K562 (cell line): ENCODE results near the gene GP1BA. TPM values are rescaled to one million over a fixed set of nuclear protein-coding genes. Genes with fewer than 3 reads are reported as not detected.

Experiments
- BRD4 ChIP-seq: fragments of 200-600 bp; sonication (generic); IDR thresholded peaks from 2 replicates; pipeline ENCODE4 v1.6.1; 2017; ENCODE audit warnings: inconsistent platforms
- E2F6 ChIP-seq, 2 experiments: IDR thresholded peaks; 2 replicates each; pipeline ENCODE4 v1.6.1; 2011; ENCODE audit warnings: borderline replicate concordance in 1 of 2, control low read depth in 1 of 2, low read depth in 1 of 2, low read length in 1 of 2, mild to moderate bottlenecking in 1 of 2, mixed read lengths in 1 of 2, moderate library complexity in 1 of 2; ENCODE audit not compliant: insufficient read depth in 1 of 2, insufficient read length in 1 of 2, poor library complexity in 1 of 2, severe bottlenecking in 1 of 2; ENCODE audit errors: extremely low read depth in 1 of 2
- ETV1 ChIP-seq: fragments of 450-650 bp; conservative IDR thresholded peaks from 2 replicates; pipeline ENCODE4 v1.6.1; 2016; ENCODE audit warnings: missing genetic modification characterization, control low read depth, low read depth, missing compliant biosample characterization
- HDAC1 ChIP-seq, 2 experiments: fragments of 450-650 bp; IDR thresholded peaks; 2 replicates each; pipeline ENCODE4 v1.6.1; 2016 to 2017; ENCODE audit warnings: inconsistent platforms in 1 of 2, mild to moderate bottlenecking in 1 of 2, moderate library complexity in 1 of 2
- HLTF ChIP-seq: fragments of 450-650 bp; IDR thresholded peaks from 2 replicates; pipeline ENCODE4 v1.6.1; 2016
- MTA2 ChIP-seq: fragments of 450-650 bp; IDR thresholded peaks from 2 replicates; pipeline ENCODE4 v1.6.1; 2016; ENCODE audit warnings: low read depth
- MXI1 ChIP-seq: IDR thresholded peaks from 2 replicates; pipeline ENCODE4 v1.6.1; 2011; ENCODE audit warnings: low read depth, mild to moderate bottlenecking, improper control_type of control experiment, low read length
- POLR2AphosphoS2 ChIP-seq: IDR thresholded peaks from 2 replicates; pipeline ENCODE4 v1.6.1; 2012; ENCODE audit warnings: low read length, improper control_type of control experiment
- SFPQ ChIP-seq: fragments of 200-400 bp; formaldehyde crosslinking; IDR thresholded peaks from 2 replicates; pipeline ENCODE4 v1.6.1; 2017; ENCODE audit warnings: mild to moderate bottlenecking, low read depth, low read length, moderate library complexity
- ZBTB34 ChIP-seq: fragments of 250-450 bp; sonication (Bioruptor Pico); IDR thresholded peaks from 2 replicates; pipeline ENCODE4 v1.8.0; 2021; ENCODE audit warnings: mild to moderate bottlenecking, moderate library complexity
- ZBTB49 ChIP-seq: sonication (generic); formaldehyde crosslinking; IDR thresholded peaks from 2 replicates; pipeline ENCODE4 v1.8.0; 2022; ENCODE audit warnings: missing genetic modification reagents, mild to moderate bottlenecking, borderline replicate concordance
- ZFP30 ChIP-seq: fragments of 250-450 bp; sonication (Bioruptor Pico); IDR thresholded peaks from 2 replicates; pipeline ENCODE4 v1.8.0; 2022; ENCODE audit warnings: moderate library complexity, mild to moderate bottlenecking, inconsistent platforms, borderline replicate concordance
- ZNF398 ChIP-seq: fragments of 250-450 bp; sonication (Bioruptor Pico); IDR thresholded peaks from 2 replicates; pipeline ENCODE4 v1.8.0; 2021; ENCODE audit warnings: moderate library complexity, mild to moderate bottlenecking, inconsistent platforms
- ZNF639 ChIP-seq, 2 experiments: fragments of 200-800 bp in 1 of 2; sonication (Bioruptor generic) in 1 of 2; sonication (generic) in 1 of 2; formaldehyde crosslinking in 1 of 2; IDR thresholded peaks in 1 of 2; conservative IDR thresholded peaks in 1 of 2; 2 replicates each; pipeline versions ENCODE4 v1.5.0 to v1.6.1; 2016 to 2020; ENCODE audit warnings: missing compliant biosample characterization in 1 of 2, missing genetic modification characterization in 1 of 2, missing genetic modification reagents in 1 of 2
- polyA plus RNA-seq, 8 experiments: library from polyadenylated mRNA; depleted of rRNA in 4 of 8; stranded (reverse) in 5 of 8; unstranded in 3 of 8; fragments of >200 nt; fragmentation: Nextera tagmentation in 2 of 8; fragmentation: Illumina TruSeq in 1 of 8; extraction: Ambion mirVana in 2 of 8; extraction: Trizol in 1 of 8; gene quantifications; 2 replicates each; pipeline versions ENCODE4 v1.2.1 to v1.2.3, GENCODE V29; 2011 to 2014; ENCODE audit warnings: inconsistent platforms in 1 of 8, missing spikeins in 1 of 8
- total RNA-seq, 7 experiments: library from RNA; depleted of rRNA in 6 of 7; stranded (reverse); fragments of >200 nt in 6 of 7; fragmentation: Illumina TruSeq in 2 of 7; extraction: Trizol in 2 of 7; gene quantifications; 2 replicates each; pipeline versions ENCODE4 v1.2.1 to v1.2.3, GENCODE V29; 2011 to 2021; ENCODE audit warnings: low replicate concordance in 1 of 7

Gene GP1BA
- total and polyA plus RNA-seq, 9 of the 15 experiments (the other 6 are each of a cell fraction or from before 2014, with no cell fraction given) = 0.01 TPM; not detected in 8

GRCh38 chr17:4948166-4948930, 16.3 kb downstream of the GP1BA start, which contains the start of gene PFN1 (continued):
- TF ChIP-seq MXI1 = no peak
- peak in 1 of 2 experiments; percentile 71 for TF ChIP-seq E2F6 (IDR thresholded peaks at IDR 0.05; ENCODE audit: borderline replicate concordance in 1 of 2, extremely low read depth in 1 of 2, insufficient read depth in 1 of 2, insufficient read length in 1 of 2, low read depth in 1 of 2, low read length in 1 of 2, poor library complexity in 1 of 2, severe bottlenecking in 1 of 2)
- no peak for TF ChIP-seq ZBTB34
- TF ChIP-seq ZNF639 (CRISPR knock-in tag; conservative IDR thresholded peaks at IDR 0.05 in 1 of 2, IDR thresholded peaks at IDR 0.05 in 1 of 2) = peak in 1 of 2 experiments; percentile 85; a peak in 2 of 4 replicates
- no peak for TF ChIP-seq SFPQ
- peak; percentile 13; the same call in 1 of the 2 replicates for TF ChIP-seq POLR2AphosphoS2
- TF ChIP-seq HDAC1 (IDR thresholded peaks at IDR 0.05) = peak in 1 of 2 experiments; percentile 28; a peak in 1 of 4 replicates
- no peak for TF ChIP-seq ZFP30 (CRISPR knock-in tag)
- TF ChIP-seq HLTF = peak; percentile 87; the same call in 1 of the 2 replicates
- no peak for TF ChIP-seq ETV1
- TF ChIP-seq ZNF398 (CRISPR knock-in tag) = no peak
- no peak for TF ChIP-seq ZBTB49 (CRISPR knock-in tag)
- TF ChIP-seq MTA2 = peak; percentile 29; the same call in 1 of the 2 replicates
- TF ChIP-seq BRD4 = 0 out of 2 replicates have a peak, but pooled peaks have one; percentile 31
